GM18502 (cell line): ENCODE data around the gene KIF2C.
"Not testable (repeated sequence)": the region's sequence is repeated elsewhere in the genome, so short reads cannot be mapped to it uniquely, and the experiment has no call there.

Experiments
- ATAC-seq: cut with Tn5 transposase; IDR thresholded peaks from one replicate; pipeline ENCODE4 v1.9.1; 2021; ENCODE audit warnings: mild to moderate bottlenecking; ENCODE audit not compliant: unreplicated experiment, poor library complexity

KIF2C gene

DNA sequence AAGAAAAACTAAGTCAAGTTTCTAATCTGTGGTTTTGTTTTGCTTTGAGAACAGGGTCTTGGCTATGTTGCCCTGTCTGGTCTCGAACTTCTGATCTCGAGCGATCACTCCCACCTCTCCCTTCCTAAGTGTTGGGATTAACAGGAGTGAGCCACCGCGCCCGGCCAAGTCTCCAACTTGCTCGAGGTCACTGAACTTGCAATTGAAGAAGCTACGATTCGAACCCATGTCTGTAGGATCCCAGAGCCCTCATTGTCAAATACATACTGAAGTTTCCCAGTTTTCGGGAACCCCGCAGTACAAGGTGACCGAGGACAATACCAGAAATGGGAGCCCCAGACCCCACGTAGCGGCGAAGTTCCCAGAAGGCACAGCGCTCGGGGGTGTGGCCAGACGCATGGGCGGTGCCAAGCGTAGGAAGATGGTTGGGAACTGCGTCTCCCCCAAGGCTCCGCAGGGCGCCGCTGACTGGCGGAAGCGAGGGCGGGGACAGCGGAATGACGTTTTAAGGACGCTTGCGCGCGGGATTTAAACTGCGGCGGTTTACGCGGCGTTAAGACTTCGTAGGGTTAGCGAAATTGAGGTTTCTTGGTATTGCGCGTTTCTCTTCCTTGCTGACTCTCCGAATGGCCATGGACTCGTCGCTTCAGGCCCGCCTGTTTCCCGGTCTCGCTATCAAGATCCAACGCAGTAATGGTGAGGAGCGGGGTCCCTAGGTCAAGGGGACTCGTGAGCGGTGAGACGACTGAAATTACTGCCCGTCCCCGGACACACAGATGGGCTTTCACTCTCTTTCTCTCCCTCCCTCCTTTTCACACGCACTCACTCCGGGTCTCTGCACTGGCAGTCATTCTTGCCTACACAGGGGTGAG lies at the start of gene KIF2C:
Gene KIF2C (plus strand): TSS at position 531 of the 872 bp plus-strand sequence. CDS start 96 bp downstream, at position 627.
- peak; percentile 95 for ATAC-seq

DNA sequence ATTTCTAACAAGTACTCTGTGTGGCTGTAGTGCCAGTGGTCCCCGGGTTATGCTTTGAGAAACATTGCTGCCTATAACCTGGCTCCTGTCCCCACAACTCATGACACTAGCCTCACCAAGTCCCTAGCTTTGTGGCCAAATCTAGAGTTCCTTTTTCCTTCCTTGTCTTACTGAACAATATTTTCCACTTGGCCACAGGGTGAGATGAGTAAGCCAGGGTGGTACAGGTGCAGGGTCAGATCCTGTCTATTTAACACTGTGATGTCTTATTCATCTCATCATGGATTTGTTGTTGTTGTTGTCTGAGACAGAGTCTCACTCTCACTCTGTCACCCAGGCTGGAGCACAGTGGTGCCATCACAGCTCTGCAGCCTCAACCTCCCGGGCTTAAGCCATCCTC lies 46.5 kb upstream of the KIF2C start:
- no peak for ATAC-seq

DNA sequence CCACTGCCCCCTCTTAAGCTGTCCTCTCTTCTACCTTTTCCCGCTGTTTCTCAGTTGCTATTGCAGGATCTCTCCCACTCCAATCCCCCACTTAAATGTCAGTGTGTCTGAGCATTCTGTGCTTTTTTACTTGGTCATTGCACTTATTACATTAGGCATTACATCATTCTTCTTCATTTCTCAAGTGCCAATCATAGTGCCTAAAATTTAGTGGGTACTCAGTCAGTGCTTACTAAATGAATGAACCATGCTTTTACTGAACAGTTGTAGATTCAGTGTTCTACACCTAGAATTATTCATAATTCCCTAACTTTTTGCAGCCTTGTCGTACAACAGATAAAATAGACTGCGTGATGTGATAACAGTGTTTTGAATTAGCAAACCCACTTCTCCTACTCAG lies 45.7 kb upstream of the KIF2C start:
- no peak for ATAC-seq

DNA sequence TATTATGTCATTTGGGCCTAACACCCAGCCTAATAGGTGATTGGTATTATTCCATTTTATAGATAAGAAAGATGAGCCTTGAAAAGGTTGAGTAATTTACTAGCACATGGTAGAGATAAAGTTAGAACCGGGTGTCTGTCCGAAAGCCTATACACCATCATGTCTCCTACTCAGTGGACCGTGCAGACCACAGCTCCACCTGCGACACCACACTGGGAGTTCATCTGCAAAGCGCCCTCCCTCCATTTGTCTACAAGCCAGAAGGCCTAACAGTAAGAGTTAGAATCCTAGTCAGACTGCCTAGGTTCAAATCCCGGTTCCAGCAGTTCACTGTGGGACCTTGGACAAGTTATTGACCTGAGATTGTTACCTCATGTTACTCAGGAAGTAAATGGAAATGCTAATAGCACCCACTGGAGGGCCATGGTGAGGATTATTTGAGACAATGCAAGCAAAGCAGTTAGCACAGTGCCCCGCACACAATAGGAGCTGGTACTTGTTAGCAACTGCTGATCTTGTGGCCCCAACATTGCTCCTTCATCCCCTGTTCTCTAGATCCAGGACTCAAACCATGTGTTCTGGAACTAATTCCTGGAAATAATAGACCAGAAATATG lies 44.7 kb upstream of the KIF2C start:
- ATAC-seq, result peak; percentile 66

DNA sequence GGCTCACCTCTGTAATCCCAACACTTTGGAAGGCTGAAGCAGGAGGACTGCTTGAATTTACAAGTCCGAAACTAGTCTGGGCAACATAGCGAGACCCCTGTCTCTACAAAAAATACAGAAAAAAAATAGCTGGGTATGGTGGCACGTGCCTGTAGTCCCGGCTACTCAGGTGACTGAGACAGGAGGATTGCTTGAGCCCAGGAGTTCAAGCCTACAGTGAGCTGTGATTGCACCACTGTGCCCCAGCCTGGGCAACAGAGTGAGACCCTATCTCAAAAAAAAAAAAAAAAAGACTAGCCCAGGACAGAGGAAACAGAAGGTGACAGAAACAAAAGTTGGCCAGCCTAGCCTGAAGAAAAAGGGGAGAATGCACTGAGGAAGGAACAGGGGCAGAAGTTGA lies 44.0 kb upstream of the KIF2C start:
- ATAC-seq, result no peak

DNA sequence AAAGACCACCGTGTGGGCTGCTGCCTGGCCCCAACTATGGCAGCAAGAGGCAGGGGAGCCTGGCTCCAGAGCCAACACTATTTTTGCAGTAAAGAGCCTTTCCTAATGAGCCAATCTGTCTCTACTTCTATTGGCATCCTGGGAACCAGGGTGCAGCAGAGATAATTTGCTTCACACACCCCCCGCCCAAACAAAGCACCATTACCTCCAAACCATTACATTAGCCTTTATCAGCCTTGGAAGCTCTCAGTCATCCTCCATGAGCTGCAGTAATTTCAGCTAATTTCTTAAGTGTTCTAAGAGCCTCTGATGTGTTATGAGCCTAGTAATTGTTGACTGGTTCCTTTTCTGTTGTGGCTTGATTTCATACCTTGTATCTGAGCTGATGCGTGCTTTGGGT lies 43.5 kb upstream of the KIF2C start:
- no peak for ATAC-seq

- peak; percentile 65 for ATAC-seq
These were observed 42.8 kb upstream of the KIF2C start for GRCh38 chr1:44696789-44697345.

DNA sequence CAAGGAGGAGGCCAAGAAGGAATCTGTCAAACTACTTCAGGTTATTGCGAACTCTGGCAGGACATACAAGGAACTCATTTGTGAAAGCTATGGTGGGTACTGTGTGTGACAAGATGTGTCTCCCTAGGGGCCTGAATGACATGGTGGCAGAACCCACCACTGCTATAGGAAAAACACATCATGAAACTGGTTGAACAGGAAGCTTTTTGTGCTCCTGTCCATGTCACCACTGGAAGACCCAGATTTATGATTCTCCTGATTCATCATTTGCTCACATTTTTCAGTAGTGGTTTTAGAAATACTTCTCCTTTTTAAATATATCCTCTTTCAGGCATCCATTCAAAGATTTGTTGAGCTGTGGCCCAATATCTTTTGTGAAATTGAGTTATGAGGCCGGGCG lies 41.5 kb upstream of the KIF2C start:
- ATAC-seq, result no peak

- ATAC-seq, result not testable (repeated sequence)
These were observed 40.3 kb upstream of the KIF2C start for GRCh38 chr1:44699375-44699774.

DNA sequence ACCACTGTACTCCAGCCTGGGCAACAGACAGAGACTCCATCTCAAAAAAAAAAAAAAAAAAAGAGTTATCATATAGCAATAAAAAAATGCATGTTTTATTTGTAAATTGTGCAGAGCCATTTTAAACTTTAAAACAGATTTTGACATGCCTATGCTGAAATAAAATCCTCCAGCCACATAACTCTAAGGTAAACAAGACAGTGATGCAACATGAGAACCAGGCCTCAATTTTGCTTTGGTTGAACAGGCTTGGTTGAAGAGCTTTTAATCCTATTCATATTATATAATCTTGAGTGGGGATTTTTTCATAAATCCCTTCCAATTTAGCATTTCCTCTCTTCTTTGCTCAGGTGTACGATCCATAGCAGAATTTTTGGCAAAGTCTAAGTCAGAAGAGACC lies 39.1 kb upstream of the KIF2C start:
- ATAC-seq, result no peak

DNA sequence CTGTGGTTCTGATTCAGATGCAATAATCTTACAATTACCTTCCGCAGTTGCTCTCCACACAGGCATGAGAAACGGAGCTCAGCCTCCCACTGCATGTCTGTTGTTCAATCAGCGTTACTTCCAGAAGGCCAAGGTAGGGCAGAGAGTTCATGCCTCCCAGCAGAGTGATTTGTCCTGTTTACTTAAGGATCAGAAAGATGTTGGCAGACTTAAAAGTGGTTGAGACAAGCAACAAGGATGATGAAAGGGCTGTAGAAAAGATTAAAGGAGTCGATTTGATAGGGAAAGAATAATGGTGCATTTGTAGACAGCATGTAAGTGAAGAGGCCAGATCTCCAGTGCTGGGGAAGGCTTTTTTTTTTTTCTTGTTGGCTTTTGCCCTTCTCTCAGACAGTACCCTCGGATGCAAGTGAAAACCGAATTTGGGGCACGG lies 38.5 kb upstream of the KIF2C start:
- no peak for ATAC-seq

DNA sequence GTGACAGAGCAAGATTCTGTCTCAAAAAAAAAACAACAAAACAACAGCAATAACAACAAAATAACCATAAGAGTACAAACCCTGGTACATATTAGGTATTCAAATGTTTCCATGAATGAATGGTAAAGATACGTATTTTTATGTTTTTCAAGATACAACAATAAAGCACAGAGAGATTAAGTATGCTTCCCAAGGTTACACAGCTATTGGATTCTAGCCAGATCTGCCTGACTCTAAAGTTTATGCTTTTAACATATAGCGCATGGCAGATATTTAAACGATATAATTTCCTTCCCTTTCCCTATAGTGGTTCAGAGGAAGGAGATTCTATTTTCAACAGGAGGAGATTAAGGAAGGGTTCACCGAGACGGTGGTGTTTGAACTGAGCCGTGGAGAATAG lies 34.2 kb upstream of the KIF2C start:
- ATAC-seq, result no peak

- ATAC-seq, result no peak
These were observed 33.7 kb upstream of the KIF2C start for GRCh38 chr1:44705938-44706337.

DNA sequence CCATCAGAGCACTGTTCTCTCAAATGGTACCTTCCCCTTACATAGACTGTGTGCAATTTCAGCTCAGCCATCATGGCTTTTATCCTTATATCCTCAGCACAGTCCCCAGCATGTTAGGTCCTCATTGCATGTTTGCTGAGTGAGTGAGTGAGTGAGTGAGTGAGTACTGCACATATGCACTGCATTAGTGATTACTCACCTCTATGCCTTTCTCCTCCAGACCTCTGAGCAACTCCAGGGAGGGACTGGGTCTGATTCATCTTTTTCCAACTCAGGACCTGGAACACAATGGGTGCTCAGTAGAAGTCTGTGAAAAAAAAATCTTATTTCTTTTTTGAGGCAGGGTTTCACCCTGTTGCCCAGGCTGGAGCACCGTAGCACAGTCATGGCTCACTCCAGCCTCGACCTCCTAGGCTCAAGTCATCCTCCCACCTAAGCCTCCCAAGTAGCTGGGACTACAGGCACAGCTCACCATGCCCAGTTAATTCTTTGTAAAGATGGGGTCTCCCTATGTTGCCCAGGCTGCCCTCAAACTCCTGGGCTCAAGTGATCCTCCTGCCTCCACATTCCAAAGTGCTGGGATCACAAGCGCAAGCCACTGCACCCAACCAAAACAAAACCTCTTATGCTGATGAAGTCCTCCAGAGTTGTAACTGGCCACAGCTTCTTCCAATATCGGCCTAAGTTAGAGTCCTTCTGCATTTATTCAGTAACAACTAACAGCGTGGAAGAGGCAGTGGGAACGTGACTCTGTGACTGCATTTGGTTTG lies 32.3 kb upstream of the KIF2C start:
- ATAC-seq, result no peak

- no peak for ATAC-seq
These were observed 31.4 kb upstream of the KIF2C start for GRCh38 chr1:44707959-44708831.

DNA sequence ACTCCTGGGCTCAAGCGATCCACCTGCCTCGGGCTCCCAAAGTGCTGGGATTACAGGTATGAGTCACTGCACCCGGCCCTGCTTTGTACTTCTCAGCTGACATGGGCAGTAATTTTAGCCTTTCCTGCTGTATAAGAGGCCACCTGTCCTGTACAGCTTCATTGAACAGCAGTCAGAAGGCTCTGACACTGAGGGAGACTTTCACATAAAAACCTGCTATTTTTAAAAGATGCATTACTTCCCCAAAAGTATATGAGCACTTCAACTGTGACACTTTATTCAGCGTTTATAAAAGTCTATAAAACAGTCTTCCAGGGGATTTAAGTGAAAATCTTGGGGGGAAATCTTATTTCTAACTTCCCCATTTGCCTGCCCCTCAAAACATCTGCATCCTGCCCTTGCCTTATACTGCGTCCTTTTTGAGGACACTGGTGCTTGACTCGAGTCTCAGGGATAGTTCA lies 26.3 kb upstream of the KIF2C start:
- ATAC-seq, result peak; percentile 50

DNA sequence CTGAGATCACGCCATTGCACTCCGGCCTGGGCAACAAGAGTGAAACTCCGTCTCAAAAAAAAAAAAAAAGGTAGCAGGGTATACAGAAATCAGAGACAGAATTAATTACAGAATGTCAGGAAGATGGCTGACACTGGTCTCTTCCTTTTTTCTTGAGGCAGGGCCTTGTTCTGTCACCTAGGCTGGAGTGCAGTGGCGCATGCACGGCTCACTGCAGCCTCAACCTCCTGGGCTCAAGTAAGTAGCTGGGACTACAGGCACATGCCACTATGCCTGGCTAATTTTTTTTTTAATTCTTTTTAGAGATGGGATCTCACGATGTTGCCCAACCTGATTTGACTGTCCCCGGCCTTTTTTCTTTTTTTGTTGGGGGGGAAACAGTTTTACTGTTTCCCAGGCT lies 25.1 kb upstream of the KIF2C start:
- ATAC-seq, result no peak

- ATAC-seq, result peak; percentile 57
These were observed 24.6 kb upstream of the KIF2C start for GRCh38 chr1:44714944-44715571.

- ATAC-seq, result no peak
These were observed 22.5 kb upstream of the KIF2C start for GRCh38 chr1:44717156-44717555.
